ENCODE results near the gene CHTOP. TPM values are rescaled to one million over a fixed set of nuclear protein-coding genes. Genes with fewer than 3 reads are reported as not detected.
"Not testable (repeated sequence)": the region's sequence is repeated elsewhere in the genome, so short reads cannot be mapped to it uniquely, and the experiment has no call there.

CHTOP gene
- total RNA-seq, 3 donors from 2014 or later, result 64.2 to 71.8 (median 71.6) TPM

GRCh38 chr1:153633161-153633753 is 609 bp upstream of the CHTOP start:
- DNase-seq, result no peak

DNA sequence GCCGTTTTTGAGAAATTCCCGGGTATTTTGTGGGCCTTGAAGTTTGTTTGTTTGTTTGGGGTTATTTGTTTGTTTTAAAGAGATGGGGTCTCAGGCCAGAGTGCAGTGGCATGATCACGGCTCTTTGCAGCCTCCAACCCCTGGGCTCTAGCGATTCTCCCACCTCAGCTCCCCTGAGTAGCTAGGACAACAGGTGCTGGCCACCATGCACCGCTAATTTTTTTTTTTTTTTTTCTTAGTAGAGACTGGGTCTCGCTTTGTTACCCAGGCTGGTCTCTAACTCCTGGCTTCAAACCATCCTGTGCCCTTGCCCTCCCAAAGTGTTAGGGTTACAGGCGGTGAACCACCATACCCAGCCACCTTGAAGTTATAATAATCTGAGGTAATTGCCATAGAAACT is 2.0 kb downstream of the CHTOP start:
- no peak for ATAC-seq
- DNase-seq, result no peak
- intact Hi-C loops (cut with DNase I, micrococcal nuclease), result no loop called here
- Histone ChIP-seq H3K4me3 (no peak overlapping the region), H3K36me3 (ENCODE audit: low read depth) (peaks cover 9% of the 10 kb centered on the region), H3K4me1 (ENCODE audit: low read depth) (peaks cover 16% of the 10 kb centered on the region), H3K9me3 (no peaks in the 10 kb centered on the region)
- TF ChIP-seq, protein P1, sequence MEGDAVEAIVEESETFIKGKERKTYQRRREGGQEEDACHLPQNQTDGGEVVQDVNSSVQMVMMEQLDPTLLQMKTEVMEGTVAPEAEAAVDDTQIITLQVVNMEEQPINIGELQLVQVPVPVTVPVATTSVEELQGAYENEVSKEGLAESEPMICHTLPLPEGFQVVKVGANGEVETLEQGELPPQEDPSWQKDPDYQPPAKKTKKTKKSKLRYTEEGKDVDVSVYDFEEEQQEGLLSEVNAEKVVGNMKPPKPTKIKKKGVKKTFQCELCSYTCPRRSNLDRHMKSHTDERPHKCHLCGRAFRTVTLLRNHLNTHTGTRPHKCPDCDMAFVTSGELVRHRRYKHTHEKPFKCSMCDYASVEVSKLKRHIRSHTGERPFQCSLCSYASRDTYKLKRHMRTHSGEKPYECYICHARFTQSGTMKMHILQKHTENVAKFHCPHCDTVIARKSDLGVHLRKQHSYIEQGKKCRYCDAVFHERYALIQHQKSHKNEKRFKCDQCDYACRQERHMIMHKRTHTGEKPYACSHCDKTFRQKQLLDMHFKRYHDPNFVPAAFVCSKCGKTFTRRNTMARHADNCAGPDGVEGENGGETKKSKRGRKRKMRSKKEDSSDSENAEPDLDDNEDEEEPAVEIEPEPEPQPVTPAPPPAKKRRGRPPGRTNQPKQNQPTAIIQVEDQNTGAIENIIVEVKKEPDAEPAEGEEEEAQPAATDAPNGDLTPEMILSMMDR (IDR thresholded peaks at IDR 0.05), result no peak

More at GRCh38 chr1:153633161-153633753, 609 bp upstream of the CHTOP start:
- H3K4me3 ChIP-seq, result peak overlapping the region; percentile 78
- intact Hi-C loops (cut with DNase I, micrococcal nuclease), result no loop called here
- TF ChIP-seq, protein P1 (IDR thresholded peaks at IDR 0.05), result no peak
- peak; percentile 13 for ATAC-seq
- H3K36me3 ChIP-seq (ENCODE audit: low read depth), result peaks cover 9% of the 10 kb centered on the region
- H3K4me1 ChIP-seq (ENCODE audit: low read depth), result peaks cover 18% of the 10 kb centered on the region
- H3K9me3 ChIP-seq, result no peaks in the 10 kb centered on the region

- ATAC-seq (no peak), DNase-seq (no peak)
- Histone ChIP-seq H3K36me3 (ENCODE audit: low read depth) (peaks cover 13% of the 10 kb centered on the region), H3K4me1 (ENCODE audit: low read depth) (peaks cover 12% of the 10 kb centered on the region), H3K4me3 (no peak overlapping the region), H3K9me3 (no peaks in the 10 kb centered on the region)
- TF ChIP-seq, protein P1 (IDR thresholded peaks at IDR 0.05), result no peak
- intact Hi-C loops (cut with DNase I, micrococcal nuclease), result no loop called here
These were observed 2.4 kb downstream of the CHTOP start for GRCh38 chr1:153636312-153636711.

GRCh38 chr1:153638261-153638660 is 4.4 kb downstream of the CHTOP start:
- H3K4me3 ChIP-seq, result no peak overlapping the region
- no peaks in the 10 kb centered on the region for H3K9me3 ChIP-seq
- peaks cover 23% of the 10 kb centered on the region for H3K36me3 ChIP-seq (ENCODE audit: low read depth)
- no peak for DNase-seq
- intact Hi-C loops (cut with DNase I, micrococcal nuclease), result no loop called here
- TF ChIP-seq, protein P1 (IDR thresholded peaks at IDR 0.05), result no peak
- no peak for ATAC-seq
- H3K4me1 ChIP-seq (ENCODE audit: low read depth), result peaks cover 8% of the 10 kb centered on the region

DNA sequence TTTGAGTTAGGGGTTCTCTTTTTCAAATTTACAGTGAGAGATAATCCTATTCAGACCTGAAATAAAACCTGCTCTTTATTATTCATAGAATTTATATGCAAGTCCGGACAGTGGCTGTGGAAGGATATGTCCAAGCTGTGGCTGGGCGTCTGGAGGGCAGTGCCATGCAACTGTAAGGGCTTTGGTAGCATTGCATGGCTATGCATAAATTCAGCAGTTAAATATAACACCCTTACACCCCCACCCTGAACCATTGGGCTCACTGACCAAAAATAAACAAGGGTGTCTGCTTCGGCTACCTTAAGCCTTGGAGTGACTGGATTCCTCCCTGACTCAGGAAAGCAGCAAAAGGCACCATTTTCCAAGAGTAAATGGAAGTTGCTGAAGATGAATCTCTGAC is 5.4 kb downstream of the CHTOP start:
- TF ChIP-seq, protein P1 (IDR thresholded peaks at IDR 0.05), result no peak
- ATAC-seq (no peak), DNase-seq (no peak)
- no peaks in the 10 kb centered on the region for H3K9me3 ChIP-seq
- intact Hi-C loops (cut with DNase I, micrococcal nuclease), result no loop called here
- no peak overlapping the region for H3K4me3 ChIP-seq
- H3K4me1 ChIP-seq (ENCODE audit: low read depth), result peaks cover 4% of the 10 kb centered on the region
- peaks cover 23% of the 10 kb centered on the region for H3K36me3 ChIP-seq (ENCODE audit: low read depth)

- not testable (repeated sequence) for DNase-seq; ATAC-seq; H3K4me1 ChIP-seq (ENCODE audit: low read depth)
These were observed 6.3 kb downstream of the CHTOP start for GRCh38 chr1:153640213-153640612.

More at GRCh38 chr1:153640213-153640612, 6.3 kb downstream of the CHTOP start:
- peaks cover 23% of the 10 kb centered on the region for H3K36me3 ChIP-seq (ENCODE audit: low read depth)
- intact Hi-C loops (cut with DNase I, micrococcal nuclease); H3K9me3 ChIP-seq; H3K4me3 ChIP-seq: not testable (repeated sequence)
